Kidney glomerular epithelial cell (primary cell): ENCODE data around the gene VARS2.
"Not testable (repeated sequence)": the region's sequence is repeated elsewhere in the genome, so short reads cannot be mapped to it uniquely, and the experiment has no call there.

ENCODE experiments used
- DNase-seq: peaks from one replicate; lab custom pipeline; 2025; lab: John Stamatoyannopoulos, UW

VARS2 gene

DNA sequence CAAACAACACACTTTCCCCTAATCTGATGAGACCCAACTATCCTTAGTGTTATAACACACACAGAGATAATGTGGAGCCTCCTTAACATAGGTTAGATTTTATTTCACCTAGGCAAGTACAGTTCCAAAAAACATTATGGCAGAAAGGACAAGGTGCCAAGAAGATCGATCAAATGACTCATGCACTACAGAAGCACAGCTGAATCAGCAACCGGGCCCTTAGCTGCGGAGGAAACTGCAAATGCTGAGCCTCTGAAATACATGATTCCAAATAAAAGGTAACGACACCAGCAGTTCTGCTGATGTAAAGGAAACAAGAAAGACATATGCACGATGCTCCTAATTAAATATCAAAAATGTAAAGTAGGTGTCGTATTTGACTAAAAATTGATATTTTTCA lies 49.6 kb downstream of the VARS2 start:
- DNase-seq: no peak

DNA sequence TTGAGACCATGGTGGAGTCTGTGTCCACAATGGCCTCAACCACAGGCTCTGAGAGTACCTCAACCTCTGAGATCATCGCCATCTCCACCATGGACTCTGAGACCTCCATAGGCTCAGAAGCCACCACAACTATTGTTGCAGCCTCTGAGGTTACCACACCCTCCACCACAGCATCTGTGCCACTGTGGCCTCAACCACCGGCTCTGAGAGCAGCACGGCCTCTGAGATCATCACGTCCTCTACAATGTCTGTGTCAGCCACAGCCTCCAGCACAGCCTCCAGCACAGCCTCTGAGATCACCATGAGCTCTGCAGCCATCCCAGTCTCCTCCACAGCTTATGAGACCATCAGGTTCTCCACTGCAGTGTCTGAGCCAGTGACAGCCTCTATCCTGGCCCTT lies 50.0 kb downstream of the VARS2 start:
- DNase-seq: no peak

DNA sequence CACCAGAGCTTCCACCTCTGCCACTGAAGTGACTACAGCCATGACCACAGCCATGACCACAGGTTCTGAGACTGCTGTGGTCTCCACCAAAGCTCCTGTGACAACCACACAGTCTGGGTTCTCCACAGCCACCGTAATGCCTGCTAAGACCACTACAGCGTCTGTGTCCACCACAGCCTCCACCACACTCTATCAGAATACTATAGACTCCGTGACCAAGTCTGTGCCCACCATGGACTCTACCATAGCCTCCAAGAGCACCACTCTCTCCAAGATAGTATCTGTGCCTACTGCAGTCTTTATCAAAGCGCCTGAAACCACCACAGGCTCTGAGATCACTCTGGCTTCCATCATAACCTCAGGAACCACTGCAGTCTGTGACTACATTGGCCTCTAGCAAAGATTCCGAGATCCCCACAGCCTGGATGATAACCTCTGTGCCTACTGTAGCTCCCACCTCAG lies 51.1 kb downstream of the VARS2 start:
- no peak for DNase-seq

DNA sequence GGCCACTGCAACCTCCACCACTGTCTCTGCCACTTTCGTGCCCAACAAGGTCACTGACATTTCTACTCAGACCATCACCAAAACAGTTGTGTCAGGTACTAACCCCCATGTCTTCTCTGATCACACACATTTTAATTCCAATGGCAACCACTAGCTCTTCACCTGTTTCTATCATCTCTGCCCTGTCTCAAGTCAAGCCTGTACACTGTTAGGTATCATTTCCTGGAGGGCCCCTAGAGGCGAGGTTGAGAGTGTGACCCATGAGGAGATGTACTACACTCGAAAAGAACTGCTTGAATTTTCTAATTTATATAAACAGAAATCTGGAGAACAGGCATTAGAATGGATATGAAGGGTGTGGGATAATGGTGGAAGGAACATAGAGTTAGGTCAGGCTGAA lies 52.1 kb downstream of the VARS2 start:
- no peak for DNase-seq

DNA sequence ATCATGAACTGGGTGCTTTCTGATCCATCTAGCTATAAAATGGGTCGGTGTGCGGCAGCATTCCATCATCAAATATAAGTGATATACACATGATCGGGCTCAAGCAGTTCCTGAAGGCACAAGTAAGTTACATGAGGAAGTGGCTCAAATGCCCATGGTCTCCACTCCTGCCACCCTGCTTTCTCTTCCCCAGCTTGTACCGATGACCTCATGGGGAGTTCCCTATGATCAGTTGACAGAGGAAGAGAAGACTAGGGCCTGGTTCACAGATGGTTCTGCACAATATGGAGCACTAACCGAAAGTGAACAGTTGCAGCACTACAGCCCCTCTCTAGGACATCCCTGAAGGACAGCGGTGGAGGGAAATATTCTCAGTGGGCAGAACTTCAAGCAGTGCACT lies 55.1 kb downstream of the VARS2 start:
- DNase-seq: not testable (repeated sequence)

DNA sequence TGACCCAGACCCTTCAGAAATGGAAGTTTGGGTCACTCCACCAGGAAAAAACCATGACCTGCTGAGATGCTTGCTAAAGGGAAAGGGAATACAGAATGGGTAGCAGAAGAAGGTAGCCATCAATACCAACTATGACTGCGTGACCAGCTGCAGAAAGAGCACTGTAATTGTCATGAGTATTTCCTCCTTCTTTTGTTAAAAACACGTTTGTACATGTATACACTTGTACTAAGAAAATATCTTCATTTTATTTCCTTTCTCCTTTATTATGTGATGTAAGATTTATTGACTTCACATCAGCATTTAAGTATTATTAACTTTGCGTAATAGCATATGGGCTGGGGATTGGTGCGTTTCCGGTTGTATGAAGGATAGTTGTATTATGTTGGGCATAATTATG lies 56.9 kb downstream of the VARS2 start:
- no peak for DNase-seq

DNA sequence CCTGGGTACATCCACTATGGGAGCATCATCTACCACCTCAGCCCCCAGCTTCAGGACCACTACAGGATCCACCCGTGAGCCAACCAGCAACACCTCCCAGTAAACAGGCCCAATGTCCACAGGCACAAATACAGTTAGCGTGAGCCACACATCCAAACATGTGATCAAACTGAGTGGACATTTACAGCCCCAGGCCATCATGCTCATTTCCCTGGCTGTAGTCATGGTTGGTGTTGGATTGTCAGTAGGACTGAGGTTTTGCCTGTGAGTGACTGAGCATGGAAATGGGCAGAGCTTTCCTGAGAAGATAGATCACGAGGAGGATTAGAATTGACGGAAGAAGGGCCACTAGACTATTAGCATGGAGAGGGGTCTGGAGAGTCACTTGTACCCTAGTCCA lies 58.8 kb downstream of the VARS2 start:
- DNase-seq: no peak

DNA sequence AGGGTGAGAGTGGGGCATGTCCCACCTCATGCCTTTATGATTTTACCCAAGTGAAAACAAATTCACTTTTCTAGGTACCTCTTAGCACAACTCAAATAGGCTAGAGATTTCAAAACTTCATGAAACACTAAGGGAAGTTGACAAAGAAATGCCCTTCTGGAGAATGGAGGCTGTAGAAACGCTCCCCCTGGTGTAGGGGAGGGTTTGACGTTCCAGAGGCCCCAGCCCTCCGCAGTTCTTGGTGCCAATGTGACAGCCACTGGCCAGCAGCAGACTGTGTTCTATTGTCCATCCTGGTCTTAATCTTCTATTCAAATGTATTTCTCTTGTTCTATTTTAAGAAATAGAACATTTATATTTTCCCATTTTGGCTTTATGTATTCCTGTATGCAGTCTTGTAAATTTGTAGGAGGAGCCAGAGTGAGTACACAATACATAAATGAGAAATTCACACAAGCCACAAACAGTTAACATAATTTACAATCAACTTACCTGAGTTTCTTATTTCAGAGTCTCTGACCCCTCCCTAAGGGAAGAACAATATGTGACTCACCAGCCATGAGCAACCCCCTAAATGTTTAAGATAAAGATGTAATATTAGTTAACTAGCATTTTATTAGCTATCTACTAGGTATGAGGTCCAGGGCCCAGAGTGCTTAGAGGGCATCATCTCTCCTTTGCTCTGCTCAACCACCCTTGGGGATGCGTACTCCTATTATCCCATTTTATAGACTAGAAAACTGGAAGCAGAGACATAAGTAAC lies 60.6 kb downstream of the VARS2 start:
- DNase-seq: no peak
